HEK293T (cell line): Measurements from ENCODE around the gene PCGF3.

Experiments
- ARNT ChIP-seq: fragments of 450-650 bp; IDR thresholded peaks from 2 replicates; pipeline ENCODE4 v1.6.1; 2017; ENCODE audit warnings: mild to moderate bottlenecking
- BHLHE40 ChIP-seq: fragments of 450-650 bp; IDR thresholded peaks from 2 replicates; pipeline ENCODE4 v1.6.1; 2016; ENCODE audit warnings: mild to moderate bottlenecking, moderate library complexity, borderline replicate concordance
- CTBP1 ChIP-seq: fragments of 450-650 bp; IDR thresholded peaks from 2 replicates; pipeline ENCODE4 v1.6.1; 2016; ENCODE audit warnings: borderline replicate concordance
- ELF4 ChIP-seq: fragments of 450-650 bp; IDR thresholded peaks from 2 replicates; pipeline ENCODE4 v1.6.1; 2017; ENCODE audit warnings: antibody characterized with exemption
- FOXA1 ChIP-seq: fragments of 450-650 bp; IDR thresholded peaks from 2 replicates; pipeline ENCODE4 v1.6.1; 2016; ENCODE audit warnings: mild to moderate bottlenecking
- FOXK2 ChIP-seq: fragments of 450-650 bp; IDR thresholded peaks from 2 replicates; pipeline ENCODE4 v1.6.1; 2016; ENCODE audit warnings: mild to moderate bottlenecking
- FOXM1 ChIP-seq: fragments of 450-650 bp; IDR thresholded peaks from 2 replicates; pipeline ENCODE4 v1.6.1; 2017; ENCODE audit warnings: mild to moderate bottlenecking, borderline replicate concordance
- LEF1 ChIP-seq: fragments of 450-650 bp; IDR thresholded peaks from 2 replicates; pipeline ENCODE4 v1.6.1; 2017; ENCODE audit warnings: mild to moderate bottlenecking, borderline replicate concordance
- NFRKB ChIP-seq: fragments of 450-650 bp; IDR thresholded peaks from 2 replicates; pipeline ENCODE4 v1.6.1; 2016; ENCODE audit warnings: mild to moderate bottlenecking, moderate library complexity
- PKNOX1 ChIP-seq: fragments of 450-650 bp; IDR thresholded peaks from 2 replicates; pipeline ENCODE4 v1.6.1; 2016
- SP1 ChIP-seq: fragments of 450-650 bp; IDR thresholded peaks from 2 replicates; pipeline ENCODE4 v1.6.1; 2017
- SUZ12 ChIP-seq: fragments of 450-650 bp; IDR thresholded peaks from 2 replicates; pipeline ENCODE4 v1.6.1; 2016; ENCODE audit warnings: mild to moderate bottlenecking
- ZNF384 ChIP-seq: fragments of 450-650 bp; IDR thresholded peaks from 2 replicates; pipeline ENCODE4 v1.6.1; 2016

- TF ChIP-seq FOXM1 = no peak
- no peak for TF ChIP-seq NFRKB
- no peak for TF ChIP-seq FOXK2
- TF ChIP-seq SP1 = no peak
- TF ChIP-seq PKNOX1 = no peak
- TF ChIP-seq ELF4 = no peak
- TF ChIP-seq SUZ12 = no peak
- no peak for TF ChIP-seq CTBP1
- no peak for TF ChIP-seq BHLHE40
- no peak for TF ChIP-seq LEF1
- no peak for TF ChIP-seq ZNF384
- TF ChIP-seq FOXA1 = no peak
- TF ChIP-seq ARNT = no peak
Measured at GRCh38 chr4:657338-657833, 48.2 kb upstream of the PCGF3 start.
